ENCODE measurements around the gene ACAD9. TPM values are rescaled to one million over a fixed set of nuclear protein-coding genes. Genes with fewer than 3 reads are reported as not detected.
A peak's percentile ranks its signal among the peaks of the same experiment; 100 is the strongest.
"Not testable (repeated sequence)": the region's sequence is repeated elsewhere in the genome, so short reads cannot be mapped to it uniquely, and the experiment has no call there.

The ACAD9 gene
- total RNA-seq, 4 donors from 2014 or later: 25.6 to 41.6 (median 30.3) TPM

DNA sequence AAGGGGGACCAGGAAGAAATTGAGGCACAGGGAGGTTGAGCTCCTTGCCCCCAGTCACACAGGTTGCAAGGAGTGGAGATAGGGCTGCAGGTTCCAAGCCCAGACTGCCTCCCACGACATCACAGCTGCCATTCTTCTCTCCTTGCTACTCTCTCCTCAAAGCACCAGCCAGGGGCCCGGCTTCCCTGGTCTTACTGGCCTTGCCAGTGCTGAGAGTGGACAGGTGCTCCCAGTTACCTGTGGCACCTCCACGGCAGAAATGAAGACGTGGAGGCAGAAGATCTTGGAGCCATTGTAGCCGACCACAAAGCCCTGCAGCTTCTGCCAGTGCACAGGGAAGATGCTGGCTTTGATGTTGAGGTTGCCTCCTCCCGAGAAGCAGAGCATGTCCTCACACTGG, 17.9 kb upstream of the ACAD9 start:
- TF ChIP-seq POLR2A (IDR thresholded peaks at IDR 0.05; ENCODE audit: low read depth) (no peak), POLR2AphosphoS5 (IDR thresholded peaks at IDR 0.05) (no peak), EP300 (IDR thresholded peaks at IDR 0.05) (no peak), CTCF (IDR thresholded peaks at IDR 0.05) (no peak)
- WGBS: 93% methylated on average over 5 of the region's 6 CpGs
- Histone ChIP-seq H3K4me3 (no peak overlapping the region), H3K4me1 (peaks cover 0 to 17% (median 10%) of the 10 kb centered on the region in 4 donors), H3K27ac (replicated peaks in 1 of 4) (no peak overlapping the region), H3K9me3 (peaks cover 0 to 26% (median 20%) of the 10 kb centered on the region in 4 donors), H3K27me3 (no peaks in the 10 kb centered on the region), H3K36me3 (no peaks in the 10 kb centered on the region)
- intact Hi-C loops (cut with DNase I): no loop called here
- no peak for DNase-seq (ENCODE audit: extremely low spot score)

- TF ChIP-seq CTCF (IDR thresholded peaks at IDR 0.05) (peak in 1 of 3 experiments; percentile 15), POLR2AphosphoS5 (IDR thresholded peaks at IDR 0.05) (no peak), POLR2A (IDR thresholded peaks at IDR 0.05; ENCODE audit: low read depth) (no peak)
- DNase-seq (ENCODE audit: extremely low spot score): no peak
- H3K36me3 ChIP-seq: no peaks in the 10 kb centered on the region
- H3K4me3 ChIP-seq: no peak overlapping the region
- H3K27me3 ChIP-seq: no peaks in the 10 kb centered on the region
- intact Hi-C loops (cut with DNase I): no loop called here
- WGBS: 85% methylated on average over 3 of the region's 3 CpGs
- H3K27ac ChIP-seq (replicated peaks in 1 of 4): no peak overlapping the region
- peaks cover 0 to 17% (median 10%) of the 10 kb centered on the region in 4 donors for H3K4me1 ChIP-seq
- H3K9me3 ChIP-seq: peaks cover 0 to 21% (median 18%) of the 10 kb centered on the region in 4 donors
Measured at GRCh38 chr3:128863560-128863959, 15.9 kb upstream of the ACAD9 start.

GRCh38 chr3:128864351-128864811, 15.0 kb upstream of the ACAD9 start:
- H3K4me3 ChIP-seq: no peak overlapping the region
- intact Hi-C loops (cut with DNase I): no loop called here
- H3K27ac ChIP-seq (replicated peaks in 1 of 4): no peak overlapping the region
- H3K27me3 ChIP-seq: no peaks in the 10 kb centered on the region
- WGBS: 54% methylated on average over 11 of the region's 11 CpGs
- no peaks in the 10 kb centered on the region for H3K36me3 ChIP-seq
- peaks cover 0 to 17% (median 10%) of the 10 kb centered on the region in 4 donors for H3K4me1 ChIP-seq
- peaks cover 0 to 13% (median 12%) of the 10 kb centered on the region in 4 donors for H3K9me3 ChIP-seq
- TF ChIP-seq CTCF (IDR thresholded peaks at IDR 0.05) (no peak), EP300 (IDR thresholded peaks at IDR 0.05) (no peak), POLR2AphosphoS5 (IDR thresholded peaks at IDR 0.05) (no peak), POLR2A (IDR thresholded peaks at IDR 0.05; ENCODE audit: low read depth) (no peak)
- no peak for DNase-seq (ENCODE audit: extremely low spot score)

DNA sequence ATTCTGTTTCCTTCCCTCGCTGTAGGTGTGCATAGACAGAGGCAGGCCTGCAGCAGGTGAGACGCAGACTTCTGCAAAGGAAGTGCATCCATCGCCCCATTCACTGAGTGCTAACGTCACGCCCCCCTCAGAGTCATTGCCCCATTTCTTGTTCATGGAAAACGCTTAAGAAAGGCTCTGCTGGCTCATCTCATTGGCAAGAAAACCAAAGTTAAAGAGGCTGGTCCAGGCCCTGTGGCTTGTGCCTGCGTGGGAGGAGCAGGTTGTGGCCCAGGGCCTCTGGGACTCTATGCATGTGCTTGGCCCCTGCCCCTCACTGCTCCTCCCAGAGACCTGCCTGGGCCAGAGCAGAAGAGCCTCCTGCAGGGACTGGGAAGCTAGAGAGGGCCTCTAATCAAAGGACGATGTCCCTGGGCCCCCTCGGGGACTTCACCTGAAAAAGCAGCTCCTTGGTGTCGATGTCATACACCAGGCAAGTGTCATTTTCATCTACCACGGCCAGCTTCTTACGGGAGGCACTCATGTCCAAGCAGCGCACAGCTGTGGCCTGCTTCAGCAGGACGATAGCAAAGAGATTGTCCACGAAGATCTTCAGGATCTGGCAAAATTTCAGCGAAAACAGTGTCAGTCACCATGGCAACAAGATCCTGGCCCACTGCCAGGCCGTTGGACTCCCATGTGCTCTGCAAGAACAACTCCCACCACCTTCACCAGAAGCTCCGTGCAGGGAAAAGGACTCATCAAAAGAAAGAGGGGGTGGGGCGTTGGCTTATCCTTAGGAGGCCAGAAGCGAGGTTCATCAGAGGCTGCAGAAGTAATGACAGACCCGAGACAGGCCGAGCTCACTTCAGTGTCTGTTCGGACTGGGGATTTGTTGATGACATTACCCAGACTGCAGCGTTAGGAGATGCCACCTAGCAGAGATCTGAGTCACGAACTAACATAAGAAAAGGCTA, 14.3 kb upstream of the ACAD9 start:
- DNase-seq (ENCODE audit: extremely low spot score); H3K36me3 ChIP-seq; H3K27ac ChIP-seq (replicated peaks in 1 of 4); H3K4me3 ChIP-seq; intact Hi-C loops (cut with DNase I); H3K9me3 ChIP-seq; H3K27me3 ChIP-seq: not testable (repeated sequence)
- H3K4me1 ChIP-seq: peaks cover 0 to 17% (median 10%) of the 10 kb centered on the region in 4 donors
- WGBS: 68% methylated on average over 14 of the region's 25 CpGs
